ENCODE results near the gene PGAP2. TPM values are rescaled to one million over a fixed set of nuclear protein-coding genes. Genes with fewer than 3 reads are reported as not detected.

Gene PGAP2
- total and polyA plus RNA-seq, 2 of the 13 experiments (the other 11 are each of a cell fraction or from before 2014, with no cell fraction given), result 21.5 to 47.8 TPM

DNA sequence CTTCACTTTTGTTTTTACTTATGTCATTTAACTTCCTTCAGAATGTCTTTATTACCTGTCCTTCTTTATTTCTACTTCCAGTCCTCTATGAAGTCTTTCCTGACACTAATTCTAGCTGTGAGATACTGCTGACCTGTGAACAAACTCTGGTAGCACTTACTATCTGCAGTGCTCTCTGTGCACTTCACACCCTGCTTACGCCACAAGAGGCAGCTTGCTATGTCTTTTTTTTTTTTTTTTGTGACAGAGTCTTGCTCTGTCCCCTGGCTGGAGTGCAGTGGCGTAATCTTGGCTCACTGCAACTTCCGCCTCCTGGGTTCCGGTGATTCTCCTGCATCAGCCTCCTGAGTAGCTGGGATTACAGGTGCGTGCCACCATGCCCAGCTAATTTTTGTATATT, 57.8 kb downstream of the PGAP2 start (continued):
- TF ChIP-seq, protein P1, sequence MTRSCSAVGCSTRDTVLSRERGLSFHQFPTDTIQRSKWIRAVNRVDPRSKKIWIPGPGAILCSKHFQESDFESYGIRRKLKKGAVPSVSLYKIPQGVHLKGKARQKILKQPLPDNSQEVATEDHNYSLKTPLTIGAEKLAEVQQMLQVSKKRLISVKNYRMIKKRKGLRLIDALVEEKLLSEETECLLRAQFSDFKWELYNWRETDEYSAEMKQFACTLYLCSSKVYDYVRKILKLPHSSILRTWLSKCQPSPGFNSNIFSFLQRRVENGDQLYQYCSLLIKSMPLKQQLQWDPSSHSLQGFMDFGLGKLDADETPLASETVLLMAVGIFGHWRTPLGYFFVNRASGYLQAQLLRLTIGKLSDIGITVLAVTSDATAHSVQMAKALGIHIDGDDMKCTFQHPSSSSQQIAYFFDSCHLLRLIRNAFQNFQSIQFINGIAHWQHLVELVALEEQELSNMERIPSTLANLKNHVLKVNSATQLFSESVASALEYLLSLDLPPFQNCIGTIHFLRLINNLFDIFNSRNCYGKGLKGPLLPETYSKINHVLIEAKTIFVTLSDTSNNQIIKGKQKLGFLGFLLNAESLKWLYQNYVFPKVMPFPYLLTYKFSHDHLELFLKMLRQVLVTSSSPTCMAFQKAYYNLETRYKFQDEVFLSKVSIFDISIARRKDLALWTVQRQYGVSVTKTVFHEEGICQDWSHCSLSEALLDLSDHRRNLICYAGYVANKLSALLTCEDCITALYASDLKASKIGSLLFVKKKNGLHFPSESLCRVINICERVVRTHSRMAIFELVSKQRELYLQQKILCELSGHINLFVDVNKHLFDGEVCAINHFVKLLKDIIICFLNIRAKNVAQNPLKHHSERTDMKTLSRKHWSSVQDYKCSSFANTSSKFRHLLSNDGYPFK (CRISPR knock-in tag; IDR thresholded peaks at IDR 0.05; ENCODE audit: borderline replicate concordance), result no peak
- TF ChIP-seq REPIN1 (CRISPR knock-in tag; IDR thresholded peaks at IDR 0.05; ENCODE audit: borderline replicate concordance, low read depth), result no peak
- TF ChIP-seq, protein P2, sequence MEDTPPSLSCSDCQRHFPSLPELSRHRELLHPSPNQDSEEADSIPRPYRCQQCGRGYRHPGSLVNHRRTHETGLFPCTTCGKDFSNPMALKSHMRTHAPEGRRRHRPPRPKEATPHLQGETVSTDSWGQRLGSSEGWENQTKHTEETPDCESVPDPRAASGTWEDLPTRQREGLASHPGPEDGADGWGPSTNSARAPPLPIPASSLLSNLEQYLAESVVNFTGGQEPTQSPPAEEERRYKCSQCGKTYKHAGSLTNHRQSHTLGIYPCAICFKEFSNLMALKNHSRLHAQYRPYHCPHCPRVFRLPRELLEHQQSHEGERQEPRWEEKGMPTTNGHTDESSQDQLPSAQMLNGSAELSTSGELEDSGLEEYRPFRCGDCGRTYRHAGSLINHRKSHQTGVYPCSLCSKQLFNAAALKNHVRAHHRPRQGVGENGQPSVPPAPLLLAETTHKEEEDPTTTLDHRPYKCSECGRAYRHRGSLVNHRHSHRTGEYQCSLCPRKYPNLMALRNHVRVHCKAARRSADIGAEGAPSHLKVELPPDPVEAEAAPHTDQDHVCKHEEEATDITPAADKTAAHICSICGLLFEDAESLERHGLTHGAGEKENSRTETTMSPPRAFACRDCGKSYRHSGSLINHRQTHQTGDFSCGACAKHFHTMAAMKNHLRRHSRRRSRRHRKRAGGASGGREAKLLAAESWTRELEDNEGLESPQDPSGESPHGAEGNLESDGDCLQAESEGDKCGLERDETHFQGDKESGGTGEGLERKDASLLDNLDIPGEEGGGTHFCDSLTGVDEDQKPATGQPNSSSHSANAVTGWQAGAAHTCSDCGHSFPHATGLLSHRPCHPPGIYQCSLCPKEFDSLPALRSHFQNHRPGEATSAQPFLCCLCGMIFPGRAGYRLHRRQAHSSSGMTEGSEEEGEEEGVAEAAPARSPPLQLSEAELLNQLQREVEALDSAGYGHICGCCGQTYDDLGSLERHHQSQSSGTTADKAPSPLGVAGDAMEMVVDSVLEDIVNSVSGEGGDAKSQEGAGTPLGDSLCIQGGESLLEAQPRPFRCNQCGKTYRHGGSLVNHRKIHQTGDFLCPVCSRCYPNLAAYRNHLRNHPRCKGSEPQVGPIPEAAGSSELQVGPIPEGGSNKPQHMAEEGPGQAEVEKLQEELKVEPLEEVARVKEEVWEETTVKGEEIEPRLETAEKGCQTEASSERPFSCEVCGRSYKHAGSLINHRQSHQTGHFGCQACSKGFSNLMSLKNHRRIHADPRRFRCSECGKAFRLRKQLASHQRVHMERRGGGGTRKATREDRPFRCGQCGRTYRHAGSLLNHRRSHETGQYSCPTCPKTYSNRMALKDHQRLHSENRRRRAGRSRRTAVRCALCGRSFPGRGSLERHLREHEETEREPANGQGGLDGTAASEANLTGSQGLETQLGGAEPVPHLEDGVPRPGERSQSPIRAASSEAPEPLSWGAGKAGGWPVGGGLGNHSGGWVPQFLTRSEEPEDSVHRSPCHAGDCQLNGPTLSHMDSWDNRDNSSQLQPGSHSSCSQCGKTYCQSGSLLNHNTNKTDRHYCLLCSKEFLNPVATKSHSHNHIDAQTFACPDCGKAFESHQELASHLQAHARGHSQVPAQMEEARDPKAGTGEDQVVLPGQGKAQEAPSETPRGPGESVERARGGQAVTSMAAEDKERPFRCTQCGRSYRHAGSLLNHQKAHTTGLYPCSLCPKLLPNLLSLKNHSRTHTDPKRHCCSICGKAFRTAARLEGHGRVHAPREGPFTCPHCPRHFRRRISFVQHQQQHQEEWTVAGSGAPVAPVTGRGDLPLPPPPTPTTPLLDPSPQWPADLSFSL (CRISPR knock-in tag; IDR thresholded peaks at IDR 0.05), result no peak
- TF ChIP-seq TAF15 (IDR thresholded peaks at IDR 0.05; ENCODE audit: low read depth, low read length, poor library complexity, severe bottlenecking), result no peak
- TF ChIP-seq, protein P3, sequence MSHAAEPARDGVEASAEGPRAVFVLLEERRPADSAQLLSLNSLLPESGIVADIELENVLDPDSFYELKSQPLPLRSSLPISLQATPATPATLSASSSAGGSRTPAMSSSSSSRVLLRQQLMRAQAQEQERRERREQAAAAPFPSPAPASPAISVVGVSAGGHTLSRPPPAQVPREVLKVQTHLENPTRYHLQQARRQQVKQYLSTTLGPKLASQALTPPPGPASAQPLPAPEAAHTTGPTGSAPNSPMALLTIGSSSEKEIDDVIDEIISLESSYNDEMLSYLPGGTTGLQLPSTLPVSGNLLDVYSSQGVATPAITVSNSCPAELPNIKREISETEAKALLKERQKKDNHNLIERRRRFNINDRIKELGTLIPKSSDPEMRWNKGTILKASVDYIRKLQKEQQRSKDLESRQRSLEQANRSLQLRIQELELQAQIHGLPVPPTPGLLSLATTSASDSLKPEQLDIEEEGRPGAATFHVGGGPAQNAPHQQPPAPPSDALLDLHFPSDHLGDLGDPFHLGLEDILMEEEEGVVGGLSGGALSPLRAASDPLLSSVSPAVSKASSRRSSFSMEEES (CRISPR knock-in tag; IDR thresholded peaks at IDR 0.05), result no peak
- TF ChIP-seq HNRNPH1 (optimal IDR thresholded peaks at IDR 0.05; ENCODE audit: low read depth, low read length), result no peak
- no peak for TF ChIP-seq ZNF546 (CRISPR knock-in tag; conservative IDR thresholded peaks at IDR 0.05)
- TF ChIP-seq, protein P4, sequence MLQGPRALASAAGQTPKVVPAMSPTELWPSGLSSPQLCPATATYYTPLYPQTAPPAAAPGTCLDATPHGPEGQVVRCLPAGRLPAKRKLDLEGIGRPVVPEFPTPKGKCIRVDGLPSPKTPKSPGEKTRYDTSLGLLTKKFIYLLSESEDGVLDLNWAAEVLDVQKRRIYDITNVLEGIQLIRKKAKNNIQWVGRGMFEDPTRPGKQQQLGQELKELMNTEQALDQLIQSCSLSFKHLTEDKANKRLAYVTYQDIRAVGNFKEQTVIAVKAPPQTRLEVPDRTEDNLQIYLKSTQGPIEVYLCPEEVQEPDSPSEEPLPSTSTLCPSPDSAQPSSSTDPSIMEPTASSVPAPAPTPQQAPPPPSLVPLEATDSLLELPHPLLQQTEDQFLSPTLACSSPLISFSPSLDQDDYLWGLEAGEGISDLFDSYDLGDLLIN (CRISPR knock-in tag; IDR thresholded peaks at IDR 0.05; ENCODE audit: borderline replicate concordance), result no peak
- TF ChIP-seq ZNF672 (CRISPR knock-in tag; IDR thresholded peaks at IDR 0.05), result no peak
- TF ChIP-seq ZNF644 (CRISPR knock-in tag; IDR thresholded peaks at IDR 0.05; ENCODE audit: low read depth), result no peak
- no peak for TF ChIP-seq TOPORS (CRISPR knock-in tag; IDR thresholded peaks at IDR 0.05)
- TF ChIP-seq ZNF224 (CRISPR knock-in tag; IDR thresholded peaks at IDR 0.05), result no peak
- no peak for TF ChIP-seq ZNF616 (CRISPR knock-in tag; IDR thresholded peaks at IDR 0.05; ENCODE audit: low read depth)
- TF ChIP-seq ZNF367 (CRISPR knock-in tag; IDR thresholded peaks at IDR 0.05; ENCODE audit: borderline replicate concordance), result no peak
- TF ChIP-seq ZNF326 (CRISPR knock-in tag; IDR thresholded peaks at IDR 0.05; ENCODE audit: borderline replicate concordance), result no peak
- no peak for TF ChIP-seq SSRP1 (CRISPR knock-in tag; IDR thresholded peaks at IDR 0.05)
- no peak for TF ChIP-seq NPAS2 (CRISPR knock-in tag; IDR thresholded peaks at IDR 0.05; ENCODE audit: borderline replicate concordance)

Measured in HepG2 (cell line).